Urinary bladder (tissue), 4 donors: Measurements from ENCODE around the gene NARF. TPM values are rescaled to one million over a fixed set of nuclear protein-coding genes. Genes with fewer than 3 reads are reported as not detected.
"Not testable (repeated sequence)": the region's sequence is repeated elsewhere in the genome, so short reads cannot be mapped to it uniquely, and the experiment has no call there.

Source experiments
- DNase-seq: peaks from one replicate; pipeline ENCODE4 v3.0.0-alpha.2; 2015; ENCODE audit errors: extremely low spot score
- H3K27ac ChIP-seq: one replicate; pipeline ENCODE4 v1.5.1; 2013; ENCODE audit warnings: low read depth, mild to moderate bottlenecking, moderate library complexity
- H3K36me3 ChIP-seq: one replicate; pipeline ENCODE4 v1.6.1; 2013; ENCODE audit warnings: mild to moderate bottlenecking, moderate library complexity; ENCODE audit not compliant: insufficient read depth
- H3K4me1 ChIP-seq: one replicate; pipeline ENCODE4 v1.6.1; 2013; ENCODE audit warnings: mild to moderate bottlenecking, moderate library complexity; ENCODE audit not compliant: insufficient read depth
- H3K4me3 ChIP-seq: one replicate; pipeline ENCODE4 v1.5.1; 2013; ENCODE audit warnings: low read depth, low read length
- WGBS: extraction: QIAGEN DNeasy Blood & Tissue Kit; methylation state at CpG from one replicate; pipeline ENCODE4 v1.1.7; 2013; 5-methylcytosine and 5-hydroxymethylcytosine counted together
- polyA plus RNA-seq: library from polyadenylated mRNA; stranded (reverse); fragments of 200-250 nt; gene quantifications from one replicate; pipeline ENCODE4 v1.2.3, GENCODE V29; 2013
- total RNA-seq: library from RNA; depleted of rRNA; stranded (reverse); fragments of >200 nt; gene quantifications from one replicate; pipeline ENCODE4 v1.2.3, GENCODE V29; 2014
- donor health status: healthy with polysubstance abuse.
- donor health status: healthy.

Gene NARF
- total and polyA plus RNA-seq, 2 donors = 32.4 to 64.2 TPM

- Histone ChIP-seq H3K4me1 (no peaks in the 10 kb centered on the region), H3K4me3 (peak overlapping the region; percentile 53), H3K27ac (no peak overlapping the region), H3K36me3 (no peaks in the 10 kb centered on the region)
- no peak for DNase-seq
- 4% methylated on average over 66 of the region's 66 CpGs for WGBS
Observed at GRCh38 chr17:82497483-82498405, 39.2 kb downstream of the NARF start.

- 42% methylated on average over 8 of the region's 8 CpGs for WGBS
- H3K4me3 ChIP-seq = no peak overlapping the region
- no peaks in the 10 kb centered on the region for H3K36me3 ChIP-seq
- DNase-seq = no peak
- no peak overlapping the region for H3K27ac ChIP-seq
- no peaks in the 10 kb centered on the region for H3K4me1 ChIP-seq
Observed at GRCh38 chr17:82502207-82502606, 43.7 kb downstream of the NARF start.

GRCh38 chr17:82503094-82503727, 44.7 kb downstream of the NARF start:
- DNase-seq = no peak
- WGBS = 78% methylated on average over 12 of the region's 12 CpGs

GRCh38 chr17:82503728-82504308, 45.3 kb downstream of the NARF start:
- no peaks in the 10 kb centered on the region for H3K4me1 ChIP-seq
- H3K4me3 ChIP-seq = no peak overlapping the region
- H3K27ac ChIP-seq = no peak overlapping the region
- DNase-seq = no peak
- WGBS = 74% methylated on average over 21 of the region's 21 CpGs
- no peaks in the 10 kb centered on the region for H3K36me3 ChIP-seq

More at GRCh38 chr17:82503094-82503727, 44.7 kb downstream of the NARF start:
- H3K36me3 ChIP-seq = no peaks in the 10 kb centered on the region
- H3K27ac ChIP-seq = no peak overlapping the region
- no peaks in the 10 kb centered on the region for H3K4me1 ChIP-seq
- no peak overlapping the region for H3K4me3 ChIP-seq

GRCh38 chr17:82505296-82505695, 46.8 kb downstream of the NARF start:
- 94% methylated on average over 6 of the region's 6 CpGs for WGBS
- H3K4me3 ChIP-seq = no peak overlapping the region
- no peak for DNase-seq

GRCh38 chr17:82506402-82506801, 47.9 kb downstream of the NARF start:
- not testable (repeated sequence) for H3K27ac ChIP-seq, H3K4me3 ChIP-seq, H3K36me3 ChIP-seq, DNase-seq, H3K4me1 ChIP-seq
- WGBS = 70% methylated on average over 7 of the region's 7 CpGs

More at GRCh38 chr17:82505296-82505695, 46.8 kb downstream of the NARF start:
- H3K27ac ChIP-seq = no peak overlapping the region
- H3K36me3 ChIP-seq = no peaks in the 10 kb centered on the region
- no peaks in the 10 kb centered on the region for H3K4me1 ChIP-seq

GRCh38 chr17:82507631-82508175, 49.2 kb downstream of the NARF start:
- Histone ChIP-seq H3K4me3 (no peak overlapping the region), H3K4me1 (no peaks in the 10 kb centered on the region), H3K27ac (no peak overlapping the region), H3K36me3 (no peaks in the 10 kb centered on the region)
- WGBS = 83% methylated on average over 7 of the region's 7 CpGs
- DNase-seq = no peak

GRCh38 chr17:82511642-82512041, 53.1 kb downstream of the NARF start:
- not testable (repeated sequence) for H3K27ac ChIP-seq, H3K4me3 ChIP-seq, DNase-seq, H3K36me3 ChIP-seq, H3K4me1 ChIP-seq
- WGBS = 90% methylated on average over 5 of the region's 5 CpGs

GRCh38 chr17:82513864-82514263, 55.3 kb downstream of the NARF start:
- not testable (repeated sequence) for H3K27ac ChIP-seq, H3K4me1 ChIP-seq
- WGBS = 93% methylated on average over 10 of the region's 10 CpGs

GRCh38 chr17:82517230-82517865, 58.8 kb downstream of the NARF start:
- no peak for DNase-seq

More at GRCh38 chr17:82513864-82514263, 55.3 kb downstream of the NARF start:
- H3K4me3 ChIP-seq, H3K36me3 ChIP-seq, DNase-seq: not testable (repeated sequence)

GRCh38 chr17:82518826-82519810, 60.6 kb downstream of the NARF start, which contains the start of gene FOXK2:
FOXK2 (plus strand) TSS chr17:82519732; CDS start chr17:82519889, 157 bp downstream.
- Histone ChIP-seq H3K27ac (peak within 1 kb of the TSS; percentile 93), H3K4me1 (peaks cover 2% of the 10 kb centered on the region), H3K36me3 (no peaks in the 10 kb centered on the region), H3K4me3 (peak within 1 kb of the TSS; percentile 98)
- 2% methylated on average over 114 of the region's 114 CpGs for WGBS
- no peak for DNase-seq

More at GRCh38 chr17:82517230-82517865, 58.8 kb downstream of the NARF start:
- Histone ChIP-seq H3K36me3 (no peaks in the 10 kb centered on the region), H3K4me1 (no peaks in the 10 kb centered on the region), H3K4me3 (no peak overlapping the region), H3K27ac (no peak overlapping the region)
- 80% methylated on average over 10 of the region's 10 CpGs for WGBS
